Measurements from ENCODE around the gene GRK4. TPM values are rescaled to one million over a fixed set of nuclear protein-coding genes. Genes with fewer than 3 reads are reported as not detected.
"Not testable (repeated sequence)": the region's sequence is repeated elsewhere in the genome, so short reads cannot be mapped to it uniquely, and the experiment has no call there.

The GRK4 gene
- 10 to 100 TPM in 3 of 10 donors, 1 to 10 TPM in 7; 8.0 to 12.3 (median 9.7) TPM for polyA plus RNA-seq (ENCODE audit: insufficient read length in 10 of 10)
- long read RNA-seq, donor 1, transcript GRK4-204 (2 exons, 2,136 nt), result major isoform, 7 of 7 reads
- long read RNA-seq, donor 1, partial matches to known transcripts, result 0 of 7 reads
- long read RNA-seq, donor 1, other reads (novel, unspliced or antisense), result 0 of 7 reads
- long read RNA-seq, donor 2, partial matches to known transcripts, result 0 of 2 reads
- long read RNA-seq, donor 2, other reads (novel, unspliced or antisense), result 0 of 2 reads
- long read RNA-seq, donor 3, result 0 reads
- long read RNA-seq, donor 4, partial matches to known transcripts, result 0 of 1 reads
- long read RNA-seq, donor 4, other reads (novel, unspliced or antisense), result 0 of 1 reads
- long read RNA-seq, donor 5, partial matches to known transcripts, result 0 of 2 reads
- long read RNA-seq, donor 5, other reads (novel, unspliced or antisense), result 0 of 2 reads
- long read RNA-seq, donor 6, partial matches to known transcripts, result 0 of 3 reads
- long read RNA-seq, donor 6, other reads (novel, unspliced or antisense), result 0 of 3 reads
- long read RNA-seq, donor 7, partial matches to known transcripts, result 0 of 4 reads
- long read RNA-seq, donor 7, other reads (novel, unspliced or antisense), result 0 of 4 reads
- long read RNA-seq, donor 8, partial matches to known transcripts, result 0 of 4 reads
- long read RNA-seq, donor 8, other reads (novel, unspliced or antisense), result 0 of 4 reads
- long read RNA-seq, donor 9, result 0 reads

GRCh38 chr4:2963175-2963965 lies at the start of gene GRK4, which contains the start of gene NOP14:
Gene GRK4 (plus strand): TSS chr4:2963571. CDS start chr4:2964071, 500 bp downstream.
Gene NOP14 (minus strand): TSS chr4:2963406. CDS start chr4:2963319, 87 bp downstream.
- peak; percentile 98 to 99 (median 98) for DNase-seq

GRCh38 chr4:2914256-2915126 lies 48.9 kb upstream of the GRK4 start:
- no peak for DNase-seq

GRCh38 chr4:2915789-2916188 lies 47.6 kb upstream of the GRK4 start:
- no peak for DNase-seq

GRCh38 chr4:2916696-2917095 lies 46.7 kb upstream of the GRK4 start:
- not testable (repeated sequence) for DNase-seq

- not testable (repeated sequence) for DNase-seq
These were observed 45.1 kb upstream of the GRK4 start for GRCh38 chr4:2918300-2918699.

GRCh38 chr4:2918714-2919113 lies 44.7 kb upstream of the GRK4 start:
- not testable (repeated sequence) for DNase-seq

GRCh38 chr4:2922453-2923101 lies 40.8 kb upstream of the GRK4 start:
- not testable (repeated sequence) for DNase-seq

- DNase-seq, result no peak
These were observed 40.2 kb upstream of the GRK4 start for GRCh38 chr4:2923141-2923551.

GRCh38 chr4:2923668-2924173 lies 39.6 kb upstream of the GRK4 start:
- DNase-seq, result no peak

GRCh38 chr4:2924286-2924685 lies 39.1 kb upstream of the GRK4 start:
- DNase-seq, result no peak

- DNase-seq, result no peak
These were observed 38.5 kb upstream of the GRK4 start for GRCh38 chr4:2924765-2925301.

- DNase-seq, result no peak
These were observed 37.9 kb upstream of the GRK4 start for GRCh38 chr4:2925496-2925895.

- DNase-seq, result no peak
These were observed 37.2 kb upstream of the GRK4 start for GRCh38 chr4:2925931-2926860.

GRCh38 chr4:2927016-2927695 lies 36.2 kb upstream of the GRK4 start:
- no peak for DNase-seq

- DNase-seq, result no peak
These were observed 35.7 kb upstream of the GRK4 start for GRCh38 chr4:2927696-2928075.

GRCh38 chr4:2928242-2929176 lies 34.9 kb upstream of the GRK4 start:
- no peak for DNase-seq

- DNase-seq, result no peak
These were observed 33.9 kb upstream of the GRK4 start for GRCh38 chr4:2929469-2929868.
